GM19023 (cell line): Measurements from ENCODE around the gene CPE.

Source experiments
- ATAC-seq: cut with Tn5 transposase; IDR thresholded peaks from one replicate; pipeline ENCODE4 v1.9.1; 2021; ENCODE audit warnings: mild to moderate bottlenecking, moderate library complexity; ENCODE audit not compliant: unreplicated experiment

CPE gene

GRCh38 chr4:165364452-165365080, 14.2 kb upstream of the CPE start:
- no peak for ATAC-seq

GRCh38 chr4:165367040-165367439, 11.8 kb upstream of the CPE start:
- ATAC-seq = no peak

GRCh38 chr4:165368114-165368513, 10.7 kb upstream of the CPE start:
- ATAC-seq = no peak

GRCh38 chr4:165368567-165368966, 10.2 kb upstream of the CPE start:
- ATAC-seq = no peak

GRCh38 chr4:165369522-165369921, 9.3 kb upstream of the CPE start:
- ATAC-seq = no peak

GRCh38 chr4:165370530-165370929, 8.3 kb upstream of the CPE start:
- ATAC-seq = no peak

- ATAC-seq = no peak
Observed at GRCh38 chr4:165375465-165375864, 3.3 kb upstream of the CPE start.

GRCh38 chr4:165378398-165378744, 437 bp upstream of the CPE start:
- ATAC-seq = no peak

- ATAC-seq = no peak
Observed at GRCh38 chr4:165379678-165380064, 863 bp downstream of the CPE start.

GRCh38 chr4:165380805-165381204, 2.0 kb downstream of the CPE start:
- no peak for ATAC-seq

GRCh38 chr4:165381821-165382373, 3.1 kb downstream of the CPE start:
- ATAC-seq = no peak

GRCh38 chr4:165382640-165383039, 3.8 kb downstream of the CPE start:
- no peak for ATAC-seq

- ATAC-seq = no peak
Observed at GRCh38 chr4:165383591-165384073, 4.8 kb downstream of the CPE start.

GRCh38 chr4:165384186-165384585, 5.4 kb downstream of the CPE start:
- no peak for ATAC-seq

GRCh38 chr4:165384598-165384997, 5.8 kb downstream of the CPE start:
- ATAC-seq = no peak

- ATAC-seq = no peak
Observed at GRCh38 chr4:165385126-165385525, 6.3 kb downstream of the CPE start.

GRCh38 chr4:165386328-165386727, 7.5 kb downstream of the CPE start:
- ATAC-seq = no peak

GRCh38 chr4:165388756-165389155, 9.9 kb downstream of the CPE start:
- ATAC-seq = no peak

GRCh38 chr4:165393051-165393450, 14.2 kb downstream of the CPE start:
- no peak for ATAC-seq

- no peak for ATAC-seq
Observed at GRCh38 chr4:165393704-165394103, 14.9 kb downstream of the CPE start.

GRCh38 chr4:165394275-165394674, 15.5 kb downstream of the CPE start:
- no peak for ATAC-seq

- no peak for ATAC-seq
Observed at GRCh38 chr4:165398570-165398969, 19.8 kb downstream of the CPE start.

GRCh38 chr4:165402375-165402774, 23.6 kb downstream of the CPE start:
- ATAC-seq = no peak
